ENCODE measurements around the gene VHLL.
A peak's percentile ranks its signal among the peaks of the same experiment; 100 is the strongest.

The VHLL gene

GRCh38 chr1:156291226-156292061, 7.7 kb downstream of the VHLL start:
- peak; percentile 59 for DNase-seq (ENCODE audit: low read depth, low spot score)

- DNase-seq (ENCODE audit: low read depth, low spot score) = no peak
Observed at GRCh38 chr1:156289857-156290256, 9.2 kb downstream of the VHLL start.

DNA sequence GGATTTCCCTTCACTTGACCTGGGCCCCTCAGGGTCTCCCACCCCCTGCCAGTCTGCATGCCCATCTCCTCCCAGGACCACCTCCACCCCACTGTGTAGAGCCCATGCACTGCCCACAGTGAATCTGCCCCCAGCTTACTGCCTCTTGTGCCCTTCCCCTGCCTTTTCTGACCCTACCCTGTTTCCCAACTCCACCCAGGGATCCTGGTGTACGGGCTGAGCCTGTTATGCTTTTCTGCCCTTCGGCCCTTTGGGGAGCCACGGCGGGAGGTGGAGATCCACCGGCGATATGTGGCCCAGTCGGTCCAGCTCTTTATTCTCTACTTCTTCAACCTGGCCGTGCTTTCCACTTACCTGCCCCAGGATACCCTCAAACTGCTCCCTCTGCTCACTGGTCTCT, 13.0 kb downstream of the VHLL start:
- no peak for DNase-seq (ENCODE audit: low read depth, low spot score)

GRCh38 chr1:156285437-156285836, 13.7 kb downstream of the VHLL start:
- DNase-seq (ENCODE audit: low read depth, low spot score) = no peak

GRCh38 chr1:156284757-156285156, 14.3 kb downstream of the VHLL start:
- no peak for DNase-seq (ENCODE audit: low read depth, low spot score)

DNA sequence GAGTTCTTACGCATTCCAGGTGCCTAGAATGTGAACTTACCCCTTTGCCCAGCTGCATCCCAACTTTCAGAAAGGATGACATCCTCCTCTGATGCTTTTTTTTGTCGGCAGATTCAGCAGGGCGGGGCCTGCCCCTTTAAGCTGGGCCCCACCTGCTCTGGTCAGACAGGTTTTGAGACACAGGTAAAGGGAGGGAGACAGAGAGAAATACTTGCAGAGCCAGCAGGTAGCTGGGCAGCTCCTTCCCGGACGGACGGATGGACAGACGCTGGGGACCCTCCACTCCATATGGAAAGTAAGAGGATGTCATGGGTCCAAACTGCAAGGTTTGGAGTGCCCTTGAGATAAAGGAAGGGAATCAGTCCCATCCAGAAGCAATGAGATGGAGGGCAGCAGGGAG, 15.0 kb downstream of the VHLL start, which contains the start of gene TMEM79:
TMEM79 (plus strand) TSS at position 214 of the 400 bp plus-strand sequence. CDS start 902 bp downstream, outside the sequence.
- DNase-seq (ENCODE audit: low read depth, low spot score) = no peak

DNA sequence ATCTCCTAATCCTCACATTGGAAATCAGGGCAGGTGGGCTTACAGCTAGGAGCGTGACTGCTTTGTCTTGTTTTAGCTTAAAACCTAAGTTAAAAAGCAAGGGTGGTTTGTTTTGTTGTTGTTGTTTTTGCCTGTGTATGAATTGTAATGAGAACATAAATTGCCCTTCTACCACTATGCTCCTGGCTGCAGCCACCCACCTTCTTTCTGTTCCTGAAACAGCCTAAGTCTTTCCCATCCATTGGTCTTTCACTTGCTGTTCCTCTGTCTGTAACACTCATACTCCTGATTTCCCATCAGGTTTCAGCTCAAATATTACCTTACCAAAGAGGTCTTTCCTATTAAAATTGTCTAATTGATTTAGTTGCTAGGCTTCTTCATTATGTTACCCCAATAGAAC, 15.6 kb downstream of the VHLL start:
- DNase-seq (ENCODE audit: low read depth, low spot score) = no peak

GRCh38 chr1:156282479-156283222, 16.5 kb downstream of the VHLL start, which contains the start of gene SMG5:
TSS of gene SMG5 (minus strand) at chr1:156282825. CDS start at chr1:156282680, 145 bp downstream.
- DNase-seq (ENCODE audit: low read depth, low spot score) = peak; percentile 94

GRCh38 chr1:156281693-156282478, 17.2 kb downstream of the VHLL start:
- no peak for DNase-seq (ENCODE audit: low read depth, low spot score)

GRCh38 chr1:156281281-156281680, 17.8 kb downstream of the VHLL start:
- DNase-seq (ENCODE audit: low read depth, low spot score) = no peak

DNA sequence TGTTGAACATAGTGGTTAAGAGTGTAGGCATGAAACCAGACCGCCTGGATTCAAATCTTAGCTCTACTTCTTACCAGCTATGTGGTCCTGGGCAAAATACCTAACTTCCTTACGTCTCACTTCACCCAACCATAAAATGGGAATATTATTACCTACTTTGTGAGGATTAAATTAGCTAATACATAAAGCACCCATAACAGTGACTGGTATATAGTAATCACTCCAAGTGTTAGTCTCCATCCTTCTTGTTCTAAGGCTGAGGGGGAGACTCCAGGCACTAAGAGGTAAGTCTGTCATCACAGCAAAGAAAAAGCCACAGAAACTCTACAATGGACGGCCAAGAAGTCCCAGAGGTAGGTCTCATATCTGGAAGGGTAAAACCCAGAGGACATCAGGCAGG, 19.3 kb downstream of the VHLL start:
- DNase-seq (ENCODE audit: low read depth, low spot score) = no peak

GRCh38 chr1:156276966-156277381, 22.1 kb downstream of the VHLL start:
- no peak for DNase-seq (ENCODE audit: low read depth, low spot score)

DNA sequence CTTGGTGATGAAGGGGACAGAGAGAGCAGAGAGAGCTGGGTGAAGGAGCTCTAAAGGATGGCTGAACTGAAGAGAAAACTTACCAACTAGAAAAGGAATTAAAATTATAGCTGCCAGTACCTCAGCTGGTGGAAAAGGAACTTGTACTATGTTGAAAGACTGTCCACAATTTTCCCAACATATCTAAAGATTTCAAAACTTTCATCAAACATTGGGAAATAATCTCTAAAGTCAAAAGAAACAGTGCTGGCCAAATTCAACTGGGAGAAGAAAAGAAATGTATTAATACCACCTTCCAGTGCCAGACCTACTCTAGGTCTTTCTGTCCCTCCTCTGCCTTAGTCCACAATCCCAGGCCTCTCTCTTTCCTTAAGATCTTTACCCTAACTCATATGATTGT, 22.6 kb downstream of the VHLL start:
- no peak for DNase-seq (ENCODE audit: low read depth, low spot score)

- no peak for DNase-seq (ENCODE audit: low read depth, low spot score)
Observed at GRCh38 chr1:156270314-156270713, 28.8 kb downstream of the VHLL start.

DNA sequence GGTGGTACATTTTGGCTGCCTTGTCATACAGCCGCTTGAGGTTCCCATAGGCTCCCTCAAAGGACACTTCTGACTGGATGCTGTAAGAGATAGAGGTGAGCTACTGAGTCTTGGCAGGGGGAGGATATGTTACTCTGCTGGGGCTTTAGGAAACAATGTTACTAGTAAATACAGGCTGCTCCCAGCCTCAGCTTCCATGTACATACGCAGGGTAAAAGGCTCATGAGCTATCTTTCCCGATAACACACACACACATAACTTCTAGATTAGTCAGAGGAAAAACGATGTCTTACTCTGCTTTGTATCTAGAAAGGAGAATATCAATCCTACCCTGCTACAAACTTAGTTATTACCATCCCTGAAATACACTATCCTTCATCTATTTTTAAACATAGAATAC, 30.8 kb downstream of the VHLL start:
- DNase-seq (ENCODE audit: low read depth, low spot score) = no peak

DNA sequence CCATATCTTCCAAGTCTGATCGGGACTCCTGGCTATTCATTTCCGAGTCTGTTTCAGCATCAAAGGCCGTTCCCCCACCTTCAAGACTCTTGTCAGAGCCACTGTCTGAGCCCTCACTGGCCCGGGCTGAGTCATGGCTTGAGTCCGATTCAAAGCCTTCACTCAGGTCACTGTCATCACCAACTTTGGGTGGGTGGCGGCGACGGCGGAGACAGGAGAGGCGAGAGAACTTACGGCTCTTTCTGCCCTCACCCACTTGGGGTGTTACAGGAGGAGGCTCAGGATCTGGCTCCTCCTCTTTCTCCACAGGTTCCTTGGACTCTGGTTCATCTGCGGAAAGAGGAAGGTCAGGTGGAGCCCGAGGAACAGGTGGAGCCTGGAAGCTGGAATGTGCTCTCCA, 33.1 kb downstream of the VHLL start:
- no peak for DNase-seq (ENCODE audit: low read depth, low spot score)

- DNase-seq (ENCODE audit: low read depth, low spot score) = no peak
Observed at GRCh38 chr1:156263288-156263655, 35.8 kb downstream of the VHLL start.

DNA sequence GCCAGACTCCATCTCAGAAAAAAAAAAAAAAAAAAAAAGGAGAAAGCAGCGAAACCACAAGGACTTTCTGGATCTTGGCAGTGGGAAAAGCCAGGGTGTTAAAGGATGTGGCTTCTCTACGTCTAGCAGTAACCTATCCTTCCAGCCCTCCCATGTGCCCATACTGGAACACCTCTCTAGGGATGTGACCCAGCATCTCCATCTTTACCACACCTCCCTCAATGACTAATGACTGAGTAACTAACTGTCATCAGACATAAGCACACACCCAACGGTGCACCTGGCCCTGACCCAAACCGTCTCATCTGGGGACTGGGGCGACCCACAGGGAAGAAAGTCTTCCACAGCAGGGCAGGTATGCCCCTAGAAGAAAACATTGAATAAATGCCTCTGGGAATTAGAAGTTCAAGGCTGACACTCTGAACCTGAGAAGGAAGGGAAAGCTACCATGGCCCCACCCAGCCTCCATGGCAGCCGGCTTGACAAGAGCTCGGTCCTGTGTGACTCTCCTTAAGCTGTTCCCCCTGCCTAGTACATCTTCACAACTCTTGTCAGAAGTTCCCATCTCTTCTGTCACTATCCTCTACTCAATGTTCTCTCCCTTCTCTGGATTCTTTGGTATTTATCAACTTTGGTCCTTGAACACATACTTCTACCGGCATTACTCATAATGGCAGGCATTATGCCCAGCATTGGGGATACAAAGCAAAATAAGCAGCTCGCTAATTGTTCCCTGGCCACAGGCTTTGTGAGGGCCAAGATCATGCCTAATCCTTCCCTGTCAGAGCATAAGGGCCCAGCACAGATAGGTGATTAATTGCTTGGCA, 36.4 kb downstream of the VHLL start:
- DNase-seq (ENCODE audit: low read depth, low spot score) = no peak

DNA sequence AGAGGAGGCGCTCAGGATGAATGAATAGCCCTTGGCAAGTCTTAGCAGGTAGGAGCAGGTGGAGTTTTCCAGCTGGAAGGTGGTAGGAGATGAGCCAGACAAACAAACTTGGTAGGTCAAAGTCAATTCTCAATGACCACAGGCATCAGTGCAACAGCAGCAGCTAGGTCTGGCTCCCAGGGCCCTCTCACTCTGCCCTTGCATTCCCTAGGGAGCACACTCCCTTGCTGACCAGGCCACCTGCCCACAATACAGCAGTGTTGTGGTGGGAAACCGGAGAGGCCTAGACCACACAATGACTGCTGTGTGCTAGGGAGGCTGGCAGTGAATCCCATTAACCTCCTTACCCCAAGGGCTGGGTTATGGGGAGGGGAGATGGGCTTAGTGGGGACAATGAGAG, 38.2 kb downstream of the VHLL start:
- DNase-seq (ENCODE audit: low read depth, low spot score) = no peak

GRCh38 chr1:156259805-156260204, 39.3 kb downstream of the VHLL start:
- no peak for DNase-seq (ENCODE audit: low read depth, low spot score)

DNA sequence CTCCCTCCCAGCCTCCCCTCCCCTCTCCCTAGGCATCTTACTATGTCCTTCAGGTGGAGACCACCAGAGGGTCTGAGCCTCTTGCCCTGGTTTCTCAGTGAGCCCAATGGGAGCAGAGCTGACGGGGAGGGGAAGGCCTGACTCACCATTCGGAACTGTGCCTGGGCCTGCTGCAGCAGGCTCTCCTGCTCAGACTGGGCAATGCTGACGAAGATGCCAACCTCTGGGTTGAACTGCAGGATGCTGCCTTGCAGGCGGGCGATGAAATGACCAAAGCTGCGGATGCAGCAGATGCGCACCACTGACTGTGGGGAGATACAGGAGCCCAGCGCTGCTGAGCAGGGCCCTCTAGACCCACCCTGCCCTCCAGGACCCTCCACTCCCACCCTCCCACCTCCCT, 40.2 kb downstream of the VHLL start:
- DNase-seq (ENCODE audit: low read depth, low spot score) = no peak
